Neural progenitor cell (in vitro differentiated cells): ENCODE data around the gene ACSM4. TPM values are rescaled to one million over a fixed set of nuclear protein-coding genes. Genes with fewer than 3 reads are reported as not detected.

Source experiments
- DNase-seq: peaks from one replicate; pipeline ENCODE4 v3.0.0-alpha.2; 2016; ENCODE audit warnings: low spot score
- H2AFZ ChIP-seq: fragments of 200-600 bp; sonication (generic); replicated peaks from 2 replicates; pipeline ENCODE4 v1.6.1; 2016; ENCODE audit warnings: antibody characterized with exemption
- H3F3A ChIP-seq: fragments of 200-600 bp; sonication (generic); 2 replicates; pipeline ENCODE4 v1.6.1; 2016; ENCODE audit warnings: antibody characterized with exemption, low read depth
- H3K27ac ChIP-seq: fragments of 200-600 bp; sonication (generic); 2 replicates; pipeline ENCODE4 v1.5.1; 2016; ENCODE audit warnings: mild to moderate bottlenecking
- H3K27me3 ChIP-seq: fragments of 200-600 bp; sonication (generic); 2 replicates; pipeline ENCODE4 v1.6.1; 2016; ENCODE audit warnings: mild to moderate bottlenecking, moderate library complexity
- H3K36me3 ChIP-seq: fragments of 200-600 bp; sonication (generic); 2 replicates; pipeline ENCODE4 v1.5.1; 2016
- H3K4me1 ChIP-seq: fragments of 200-600 bp; sonication (generic); 2 replicates; pipeline ENCODE4 v1.6.1; 2016; ENCODE audit warnings: mixed run types
- H3K4me2 ChIP-seq: fragments of 200-600 bp; sonication (generic); 2 replicates; pipeline ENCODE4 v1.6.1; 2016
- H3K4me3 ChIP-seq: fragments of 200-600 bp; sonication (generic); 2 replicates; pipeline ENCODE4 v1.5.1; 2016
- H3K79me2 ChIP-seq: fragments of 200-600 bp; sonication (generic); 2 replicates; pipeline ENCODE4 v1.6.1; 2016; ENCODE audit warnings: low read depth
- H3K9ac ChIP-seq: fragments of 200-600 bp; sonication (generic); 2 replicates; pipeline ENCODE4 v1.6.1; 2016
- H3K9me3 ChIP-seq: fragments of 200-600 bp; sonication (generic); 2 replicates; pipeline ENCODE4 v1.5.1; 2016; ENCODE audit warnings: low read depth
- H4K20me1 ChIP-seq: fragments of 200-600 bp; sonication (generic); 2 replicates; pipeline ENCODE4 v1.6.1; 2016; ENCODE audit warnings: low read depth
- H3K27ac Mint-ChIP-seq: 3 replicates; pipeline ENCODE4 v1.8.0; 2021; ENCODE audit warnings: mixed read lengths
- H3K27me3 Mint-ChIP-seq: 2 replicates; pipeline ENCODE4 v1.8.0; 2022; ENCODE audit warnings: low read depth, mild to moderate bottlenecking, inconsistent platforms, moderate library complexity, mixed read lengths; ENCODE audit not compliant: insufficient read depth
- H3K36me3 Mint-ChIP-seq: 3 replicates; pipeline ENCODE4 v1.8.0; 2021; ENCODE audit warnings: mixed read lengths
- H3K4me1 Mint-ChIP-seq: 3 replicates; pipeline ENCODE4 v1.8.0; 2021; ENCODE audit warnings: mixed read lengths
- H3K4me3 Mint-ChIP-seq: 3 replicates; pipeline ENCODE4 v1.8.0; 2021; ENCODE audit warnings: mild to moderate bottlenecking, moderate library complexity, mixed read lengths
- H3K9me3 Mint-ChIP-seq: 3 replicates; pipeline ENCODE4 v1.8.0; 2020; ENCODE audit warnings: mixed read lengths
- EZH2 ChIP-seq: fragments of 200-600 bp; sonication (generic); IDR thresholded peaks from 2 replicates; pipeline ENCODE4 v1.6.1; 2017; ENCODE audit warnings: antibody characterized with exemption, mild to moderate bottlenecking, moderate library complexity
- EZH2phosphoT487 ChIP-seq: fragments of 200-600 bp; sonication (generic); IDR thresholded peaks from 2 replicates; pipeline ENCODE4 v1.6.1; 2017; ENCODE audit warnings: antibody characterized with exemption
- total RNA-seq: library from RNA; depleted of rRNA; stranded (reverse); fragments of >200 nt; gene quantifications from 2 replicates; pipeline ENCODE4 v1.2.3, GENCODE V29; 2015; ENCODE audit warnings: low replicate concordance
- TF ChIP-seq, protein P1 (sequence below): fragments of 200-600 bp; sonication (generic); IDR thresholded peaks from 2 replicates; pipeline ENCODE4 v1.5.1; 2017; ENCODE audit warnings: antibody characterized with exemption, mild to moderate bottlenecking

The ACSM4 gene
- total RNA-seq, 1 donor from 2014 or later = not detected

DNA sequence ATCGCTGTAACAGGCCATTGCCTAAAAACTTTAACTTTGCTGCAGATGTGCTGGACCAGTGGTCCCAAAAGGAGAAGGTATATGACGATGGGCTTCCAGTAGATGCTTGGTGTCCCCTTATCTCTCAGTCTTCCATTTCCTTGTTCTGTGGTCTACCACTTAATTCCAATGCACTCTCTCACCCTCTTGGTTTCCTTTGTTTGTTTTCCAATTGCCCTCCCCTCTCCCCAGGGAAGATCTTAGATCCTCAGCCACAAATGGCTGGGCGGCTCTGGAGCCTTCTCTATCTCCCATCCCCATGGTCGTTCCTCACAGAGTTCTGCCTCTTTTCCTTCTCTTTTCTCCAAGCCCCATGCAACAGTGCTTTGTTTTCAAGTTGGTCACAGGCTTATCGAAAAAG, 584 bp downstream of the ACSM4 start:
- Mint-ChIP-seq H3K27ac (no peak overlapping the region), H3K36me3 (no peaks in the 10 kb centered on the region), H3K27me3 (no peaks in the 10 kb centered on the region), H3K9me3 (no peaks in the 10 kb centered on the region), H3K4me1 (peaks cover 2% of the 10 kb centered on the region), H3K4me3 (no peak overlapping the region)
- Histone ChIP-seq H3K9ac (no peak overlapping the region), H2AFZ (peak overlapping the region; percentile 15), H4K20me1 (no peaks in the 10 kb centered on the region), H3K36me3 (no peaks in the 10 kb centered on the region), H3K27ac (no peak overlapping the region), H3K27me3 (no peaks in the 10 kb centered on the region), H3K4me3 (no peak overlapping the region), H3K79me2 (no peaks in the 10 kb centered on the region), H3K9me3 (no peaks in the 10 kb centered on the region), H3K4me2 (no peak overlapping the region), H3K4me1 (no peaks in the 10 kb centered on the region), H3F3A (no peaks in the 10 kb centered on the region)
- TF ChIP-seq EZH2phosphoT487 (no peak), EZH2 (no peak)
- TF ChIP-seq, protein P1, sequence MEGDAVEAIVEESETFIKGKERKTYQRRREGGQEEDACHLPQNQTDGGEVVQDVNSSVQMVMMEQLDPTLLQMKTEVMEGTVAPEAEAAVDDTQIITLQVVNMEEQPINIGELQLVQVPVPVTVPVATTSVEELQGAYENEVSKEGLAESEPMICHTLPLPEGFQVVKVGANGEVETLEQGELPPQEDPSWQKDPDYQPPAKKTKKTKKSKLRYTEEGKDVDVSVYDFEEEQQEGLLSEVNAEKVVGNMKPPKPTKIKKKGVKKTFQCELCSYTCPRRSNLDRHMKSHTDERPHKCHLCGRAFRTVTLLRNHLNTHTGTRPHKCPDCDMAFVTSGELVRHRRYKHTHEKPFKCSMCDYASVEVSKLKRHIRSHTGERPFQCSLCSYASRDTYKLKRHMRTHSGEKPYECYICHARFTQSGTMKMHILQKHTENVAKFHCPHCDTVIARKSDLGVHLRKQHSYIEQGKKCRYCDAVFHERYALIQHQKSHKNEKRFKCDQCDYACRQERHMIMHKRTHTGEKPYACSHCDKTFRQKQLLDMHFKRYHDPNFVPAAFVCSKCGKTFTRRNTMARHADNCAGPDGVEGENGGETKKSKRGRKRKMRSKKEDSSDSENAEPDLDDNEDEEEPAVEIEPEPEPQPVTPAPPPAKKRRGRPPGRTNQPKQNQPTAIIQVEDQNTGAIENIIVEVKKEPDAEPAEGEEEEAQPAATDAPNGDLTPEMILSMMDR = no peak
- DNase-seq = no peak

DNA sequence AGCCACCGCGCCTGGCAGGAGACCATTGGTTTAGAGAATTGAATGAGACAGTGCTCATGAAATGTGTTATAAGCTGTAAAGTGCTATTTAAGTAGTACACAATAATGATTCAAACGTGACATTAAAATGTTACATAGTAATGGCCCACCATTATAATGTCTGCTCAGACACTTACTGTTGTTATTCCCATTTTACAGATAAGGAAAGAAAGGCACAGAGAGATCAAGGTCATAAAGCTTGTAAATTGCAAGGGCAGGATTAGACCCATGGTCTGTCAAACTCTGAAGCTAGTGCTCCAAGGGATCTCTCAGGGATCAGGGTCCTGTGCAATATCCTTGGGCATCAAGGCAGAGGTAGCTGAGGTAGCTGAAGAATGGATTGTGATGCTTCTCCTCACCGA, 6.2 kb downstream of the ACSM4 start:
- no peak overlapping the region for H3K27ac ChIP-seq
- H3K4me2 ChIP-seq = no peak overlapping the region
- TF ChIP-seq EZH2 (no peak), EZH2phosphoT487 (no peak)
- TF ChIP-seq, protein P1 = no peak
- no peaks in the 10 kb centered on the region for H4K20me1 ChIP-seq
- Mint-ChIP-seq H3K4me1 (no peaks in the 10 kb centered on the region), H3K9me3 (no peaks in the 10 kb centered on the region), H3K4me3 (no peak overlapping the region), H3K27ac (no peak overlapping the region), H3K36me3 (no peaks in the 10 kb centered on the region), H3K27me3 (no peaks in the 10 kb centered on the region)
- DNase-seq = no peak
- no peak overlapping the region for H2AFZ ChIP-seq
- no peaks in the 10 kb centered on the region for H3F3A ChIP-seq
- H3K4me1 ChIP-seq = no peaks in the 10 kb centered on the region
- no peaks in the 10 kb centered on the region for H3K79me2 ChIP-seq
- H3K27me3 ChIP-seq = no peaks in the 10 kb centered on the region
- no peaks in the 10 kb centered on the region for H3K9me3 ChIP-seq
- no peak overlapping the region for H3K9ac ChIP-seq
- no peak overlapping the region for H3K4me3 ChIP-seq
- H3K36me3 ChIP-seq = no peaks in the 10 kb centered on the region

DNA sequence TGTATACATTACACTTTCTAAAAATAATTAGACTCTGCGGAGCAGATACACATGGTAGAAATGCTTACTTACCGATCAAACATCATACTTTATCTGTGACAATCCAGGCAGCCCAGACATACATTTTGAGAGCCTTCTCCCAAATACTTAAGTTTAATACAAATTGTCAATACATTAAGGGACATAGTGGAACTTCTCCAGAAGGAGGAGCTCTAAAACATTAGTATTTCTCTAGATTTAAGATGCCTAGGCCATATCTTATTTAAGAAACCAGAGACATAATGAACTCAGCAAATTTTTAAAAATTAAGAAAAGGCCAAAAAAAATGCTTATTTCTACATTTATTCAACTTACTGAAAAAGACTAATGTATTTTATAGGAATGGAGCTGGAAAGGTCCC, 16.1 kb downstream of the ACSM4 start:
- Histone ChIP-seq H3K79me2 (no peaks in the 10 kb centered on the region), H3K9me3 (no peaks in the 10 kb centered on the region), H3F3A (no peaks in the 10 kb centered on the region), H4K20me1 (no peaks in the 10 kb centered on the region), H2AFZ (no peak overlapping the region), H3K9ac (no peak overlapping the region), H3K36me3 (no peaks in the 10 kb centered on the region), H3K27ac (no peak overlapping the region), H3K4me3 (no peak overlapping the region), H3K4me2 (no peak overlapping the region), H3K4me1 (no peaks in the 10 kb centered on the region), H3K27me3 (no peaks in the 10 kb centered on the region)
- Mint-ChIP-seq H3K9me3 (peaks cover 2% of the 10 kb centered on the region), H3K4me1 (no peaks in the 10 kb centered on the region), H3K27me3 (no peaks in the 10 kb centered on the region), H3K36me3 (no peaks in the 10 kb centered on the region), H3K4me3 (no peak overlapping the region), H3K27ac (no peak overlapping the region)
- TF ChIP-seq EZH2phosphoT487 (no peak), EZH2 (no peak)
- TF ChIP-seq, protein P1 = no peak
- no peak for DNase-seq

DNA sequence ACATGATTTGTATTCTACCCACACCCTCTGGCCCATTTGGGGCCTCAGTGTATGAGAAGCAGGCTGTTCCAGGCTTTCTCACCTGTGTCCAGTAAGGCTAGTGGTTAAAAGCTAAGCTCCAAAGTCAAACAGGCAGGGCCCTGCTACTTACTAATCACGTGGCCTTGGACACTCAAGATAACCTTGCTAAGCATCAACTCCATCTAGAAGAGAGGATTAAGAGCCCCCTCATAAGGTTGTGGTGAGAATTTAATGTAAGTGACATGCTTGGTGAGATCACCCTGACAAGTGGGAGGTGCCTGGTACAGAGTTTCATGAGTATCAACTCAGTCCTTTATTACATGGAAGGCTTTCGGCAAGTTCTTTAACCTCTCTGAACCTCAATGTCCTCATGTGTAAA, 17.8 kb downstream of the ACSM4 start:
- no peaks in the 10 kb centered on the region for H3K79me2 ChIP-seq
- H3K36me3 ChIP-seq = no peaks in the 10 kb centered on the region
- H3K4me3 ChIP-seq = no peak overlapping the region
- Mint-ChIP-seq H3K4me1 (no peaks in the 10 kb centered on the region), H3K36me3 (no peaks in the 10 kb centered on the region), H3K27ac (no peak overlapping the region), H3K4me3 (no peak overlapping the region), H3K27me3 (no peaks in the 10 kb centered on the region), H3K9me3 (peaks cover 2% of the 10 kb centered on the region)
- H3K27me3 ChIP-seq = no peaks in the 10 kb centered on the region
- no peaks in the 10 kb centered on the region for H4K20me1 ChIP-seq
- no peak for DNase-seq
- no peak overlapping the region for H3K9ac ChIP-seq
- H3K27ac ChIP-seq = no peak overlapping the region
- no peaks in the 10 kb centered on the region for H3F3A ChIP-seq
- no peak overlapping the region for H3K4me2 ChIP-seq
- TF ChIP-seq EZH2 (no peak), EZH2phosphoT487 (no peak)
- TF ChIP-seq, protein P1 = no peak
- no peaks in the 10 kb centered on the region for H3K9me3 ChIP-seq
- H3K4me1 ChIP-seq = no peaks in the 10 kb centered on the region
- no peak overlapping the region for H2AFZ ChIP-seq
